Gastroesophageal sphincter (tissue), 4 donors: ENCODE data around the gene NXPH4. TPM values are rescaled to one million over a fixed set of nuclear protein-coding genes. Genes with fewer than 3 reads are reported as not detected.

Experiments used
- ATAC-seq: fragments of 150-250 bp; one replicate; pipeline ENCODE4 v1.9.1; 2016; ENCODE audit warnings: mild to moderate bottlenecking, moderate library complexity
- H3K27ac ChIP-seq, 4 donors: fragments of 200-600 bp; sonication (generic) in 3 of 4; 1 replicate in 3 of 4; 2 replicates in 1 of 4; pipeline ENCODE4 v1.5.1; 2016 to 2019
- H3K27me3 ChIP-seq: fragments of 200-600 bp; sonication (generic); one replicate; pipeline ENCODE4 v1.5.1; 2019
- H3K36me3 ChIP-seq, 2 donors: fragments of 200-600 bp; sonication (generic); one replicate each; pipeline ENCODE4 v1.5.1; 2019; ENCODE audit warnings: control low read depth in 1 of 2
- H3K4me1 ChIP-seq, 3 donors: fragments of 200-600 bp; sonication (generic); 1 replicate in 2 of 3; 2 replicates in 1 of 3; pipeline ENCODE4 v1.5.1; 2016 to 2019; ENCODE audit warnings: control low read depth in 2 of 3
- H3K4me3 ChIP-seq, 2 donors: fragments of 200-600 bp; sonication (generic); one replicate each; pipeline ENCODE4 v1.5.1; 2019; ENCODE audit warnings: mild to moderate bottlenecking in 1 of 2, moderate library complexity in 1 of 2
- H3K9me3 ChIP-seq, 3 donors: fragments of 200-600 bp; sonication (generic); one replicate each; pipeline ENCODE4 v1.5.1; 2017 to 2019; ENCODE audit warnings: control low read depth in 2 of 3
- CTCF ChIP-seq, 4 experiments: fragments of 200-600 bp in 2 of 4; fragments of 450-650 bp in 2 of 4; sonication (generic) in 1 of 4; IDR thresholded peaks; one replicate each; pipeline ENCODE4 v1.5.1; 2017 to 2019; ENCODE audit warnings: antibody characterized with exemption in 4 of 4, mild to moderate bottlenecking in 2 of 4, moderate library complexity in 2 of 4
- EP300 ChIP-seq: sonication (generic); formaldehyde crosslinking; IDR thresholded peaks from one replicate; pipeline ENCODE4 v1.6.1; 2017; ENCODE audit warnings: antibody characterized with exemption, mild to moderate bottlenecking
- POLR2A ChIP-seq, 2 donors: fragments of 450-650 bp; IDR thresholded peaks; one replicate each; pipeline ENCODE4 v1.6.1; 2017; ENCODE audit warnings: antibody characterized with exemption in 2 of 2, mild to moderate bottlenecking in 2 of 2, moderate library complexity in 1 of 2
- POLR2AphosphoS5 ChIP-seq: sonication (generic); formaldehyde crosslinking; IDR thresholded peaks from one replicate; pipeline ENCODE4 v1.6.1; 2017; ENCODE audit warnings: antibody characterized with exemption
- WGBS, 2 donors: methylation state at CpG; one replicate each; pipeline ENCODE4 v1.1.5; 2018; ENCODE audit warnings: low coverage in 1 of 2; 5-methylcytosine and 5-hydroxymethylcytosine counted together
- total RNA-seq, 4 donors: library from RNA; depleted of rRNA; stranded (reverse); fragments of >200 nt; gene quantifications; one replicate each; pipeline ENCODE4 v1.1.0, GENCODE V29; 2016

Gene NXPH4
- total RNA-seq, 4 donors from 2014 or later: 1.1 TPM; not detected in 3

- Histone ChIP-seq H3K27me3 (no peaks in the 10 kb centered on the region), H3K4me1 (peaks cover 0 to 19% (median 0%) of the 10 kb centered on the region in 3 donors), H3K36me3 (peaks cover 0 to 97% of the 10 kb centered on the region in 2 donors), H3K9me3 (no peaks in the 10 kb centered on the region), H3K27ac (peak overlapping the region in 2 of 4 donors; percentile 31 to 32), H3K4me3 (no peak overlapping the region)
- ATAC-seq: no peak
- WGBS, 2 donors: 76 to 83% methylated on average over 3 to 6 of the region's 29 CpGs
- TF ChIP-seq EP300: no peak
- TF ChIP-seq POLR2A (IDR thresholded peaks at IDR 0.05): no peak
- no peak for TF ChIP-seq POLR2AphosphoS5
- no peak for TF ChIP-seq CTCF (IDR thresholded peaks at IDR 0.05)
Observed at GRCh38 chr12:57207731-57208630, 8.6 kb upstream of the NXPH4 start.

GRCh38 chr12:57208631-57209282, 7.8 kb upstream of the NXPH4 start:
- Histone ChIP-seq H3K9me3 (no peaks in the 10 kb centered on the region), H3K4me1 (peaks cover 0 to 26% (median 0%) of the 10 kb centered on the region in 3 donors), H3K27ac (peak overlapping the region in 2 of 4 donors; percentile 31 to 32), H3K4me3 (no peak overlapping the region), H3K27me3 (no peaks in the 10 kb centered on the region), H3K36me3 (peaks cover 0 to 90% of the 10 kb centered on the region in 2 donors)
- ATAC-seq: no peak
- WGBS, 2 donors: 77% methylated on average over 10 of the region's 22 CpGs; no CpG with 5 or more reads in 1 of the 2 donors
- TF ChIP-seq EP300 (no peak), POLR2AphosphoS5 (no peak), POLR2A (IDR thresholded peaks at IDR 0.05) (no peak), CTCF (IDR thresholded peaks at IDR 0.05) (no peak)

GRCh38 chr12:57209916-57210315, 6.7 kb upstream of the NXPH4 start:
- no peak for ATAC-seq
- Histone ChIP-seq H3K27ac (no peak overlapping the region), H3K4me3 (no peak overlapping the region), H3K4me1 (peaks cover 0 to 38% (median 3%) of the 10 kb centered on the region in 3 donors), H3K9me3 (no peaks in the 10 kb centered on the region), H3K36me3 (peaks cover 0 to 78% of the 10 kb centered on the region in 2 donors), H3K27me3 (peaks cover 8% of the 10 kb centered on the region)
- TF ChIP-seq EP300 (no peak), POLR2A (IDR thresholded peaks at IDR 0.05) (no peak), POLR2AphosphoS5 (no peak), CTCF (IDR thresholded peaks at IDR 0.05) (no peak)
- 68 to 75% methylated on average over 3 to 5 of the region's 8 CpGs for WGBS, 2 donors

- 100% methylated on average over 2 of the region's 15 CpGs; no CpG with 5 or more reads in 1 of the 2 donors for WGBS, 2 donors
- Histone ChIP-seq H3K27ac (no peak overlapping the region), H3K36me3 (peaks cover 0 to 73% of the 10 kb centered on the region in 2 donors), H3K9me3 (no peaks in the 10 kb centered on the region), H3K27me3 (peaks cover 13% of the 10 kb centered on the region), H3K4me3 (no peak overlapping the region), H3K4me1 (peaks cover 0 to 43% (median 3%) of the 10 kb centered on the region in 3 donors)
- TF ChIP-seq POLR2A (IDR thresholded peaks at IDR 0.05) (no peak), CTCF (IDR thresholded peaks at IDR 0.05) (no peak), EP300 (no peak), POLR2AphosphoS5 (no peak)
- no peak for ATAC-seq
Observed at GRCh38 chr12:57210461-57210860, 6.1 kb upstream of the NXPH4 start.
